Measurements from ENCODE around the gene TMEM169.

The TMEM169 gene, protein sequence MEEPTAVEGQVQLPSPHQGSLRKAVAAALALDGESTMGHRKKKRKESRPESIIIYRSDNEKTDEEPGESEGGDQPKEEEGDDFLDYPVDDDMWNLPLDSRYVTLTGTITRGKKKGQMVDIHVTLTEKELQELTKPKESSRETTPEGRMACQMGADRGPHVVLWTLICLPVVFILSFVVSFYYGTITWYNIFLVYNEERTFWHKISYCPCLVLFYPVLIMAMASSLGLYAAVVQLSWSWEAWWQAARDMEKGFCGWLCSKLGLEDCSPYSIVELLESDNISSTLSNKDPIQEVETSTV

DNA sequence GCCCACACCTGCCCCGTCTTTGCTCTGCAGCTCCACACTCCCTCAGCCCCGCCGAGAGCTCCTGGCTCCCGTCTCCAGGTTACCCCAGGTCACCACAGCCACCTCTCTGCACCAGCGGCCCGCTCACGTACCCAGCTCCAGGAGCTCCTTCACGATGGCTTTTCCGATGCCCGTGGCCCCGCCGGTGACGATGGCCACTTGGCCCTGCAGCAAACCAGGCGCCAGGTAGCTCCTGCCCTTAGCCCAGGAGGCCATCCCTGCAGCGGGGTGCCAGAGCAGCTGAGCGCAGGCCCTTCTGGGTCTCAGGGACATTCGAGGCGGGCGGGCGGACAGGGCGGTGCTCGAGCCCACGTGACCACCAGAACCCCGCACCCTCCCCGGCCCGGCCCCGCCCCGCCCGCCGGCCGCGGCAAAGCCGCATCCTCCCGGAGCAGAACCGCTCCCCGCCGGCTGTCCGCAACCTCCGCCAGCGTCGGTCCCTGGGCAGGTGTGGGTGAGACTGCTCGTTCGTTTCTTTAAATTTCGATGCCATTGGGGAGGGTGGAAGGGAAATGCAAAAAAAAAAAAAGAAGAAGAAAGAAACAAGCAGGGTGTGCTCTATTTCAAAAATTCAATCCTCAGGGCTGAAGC is at the start of gene TMEM169, which contains the start of gene PECR:
TMEM169 (plus strand) TSS at position 433 of the 630 bp plus-strand sequence. CDS start 14,045 bp downstream, outside the sequence.
PECR (minus strand) TSS at position 323 of the 630 bp plus-strand sequence; CDS start at position 255, 68 bp downstream.
- peak within 1 kb of the TSS; percentile 74 for H3K4me3 ChIP-seq (ENCODE audit: low read depth, low read length)
- in situ Hi-C loops (cut with HindIII; ENCODE audit: low sequenced_read_pairs), result no loop called here
- peak; percentile 60 for DNase-seq (ENCODE audit: low read depth, low spot score)
- TF ChIP-seq, protein P1, sequence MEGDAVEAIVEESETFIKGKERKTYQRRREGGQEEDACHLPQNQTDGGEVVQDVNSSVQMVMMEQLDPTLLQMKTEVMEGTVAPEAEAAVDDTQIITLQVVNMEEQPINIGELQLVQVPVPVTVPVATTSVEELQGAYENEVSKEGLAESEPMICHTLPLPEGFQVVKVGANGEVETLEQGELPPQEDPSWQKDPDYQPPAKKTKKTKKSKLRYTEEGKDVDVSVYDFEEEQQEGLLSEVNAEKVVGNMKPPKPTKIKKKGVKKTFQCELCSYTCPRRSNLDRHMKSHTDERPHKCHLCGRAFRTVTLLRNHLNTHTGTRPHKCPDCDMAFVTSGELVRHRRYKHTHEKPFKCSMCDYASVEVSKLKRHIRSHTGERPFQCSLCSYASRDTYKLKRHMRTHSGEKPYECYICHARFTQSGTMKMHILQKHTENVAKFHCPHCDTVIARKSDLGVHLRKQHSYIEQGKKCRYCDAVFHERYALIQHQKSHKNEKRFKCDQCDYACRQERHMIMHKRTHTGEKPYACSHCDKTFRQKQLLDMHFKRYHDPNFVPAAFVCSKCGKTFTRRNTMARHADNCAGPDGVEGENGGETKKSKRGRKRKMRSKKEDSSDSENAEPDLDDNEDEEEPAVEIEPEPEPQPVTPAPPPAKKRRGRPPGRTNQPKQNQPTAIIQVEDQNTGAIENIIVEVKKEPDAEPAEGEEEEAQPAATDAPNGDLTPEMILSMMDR (IDR thresholded peaks at IDR 0.05; ENCODE audit: low read depth, low read length), result no peak

DNA sequence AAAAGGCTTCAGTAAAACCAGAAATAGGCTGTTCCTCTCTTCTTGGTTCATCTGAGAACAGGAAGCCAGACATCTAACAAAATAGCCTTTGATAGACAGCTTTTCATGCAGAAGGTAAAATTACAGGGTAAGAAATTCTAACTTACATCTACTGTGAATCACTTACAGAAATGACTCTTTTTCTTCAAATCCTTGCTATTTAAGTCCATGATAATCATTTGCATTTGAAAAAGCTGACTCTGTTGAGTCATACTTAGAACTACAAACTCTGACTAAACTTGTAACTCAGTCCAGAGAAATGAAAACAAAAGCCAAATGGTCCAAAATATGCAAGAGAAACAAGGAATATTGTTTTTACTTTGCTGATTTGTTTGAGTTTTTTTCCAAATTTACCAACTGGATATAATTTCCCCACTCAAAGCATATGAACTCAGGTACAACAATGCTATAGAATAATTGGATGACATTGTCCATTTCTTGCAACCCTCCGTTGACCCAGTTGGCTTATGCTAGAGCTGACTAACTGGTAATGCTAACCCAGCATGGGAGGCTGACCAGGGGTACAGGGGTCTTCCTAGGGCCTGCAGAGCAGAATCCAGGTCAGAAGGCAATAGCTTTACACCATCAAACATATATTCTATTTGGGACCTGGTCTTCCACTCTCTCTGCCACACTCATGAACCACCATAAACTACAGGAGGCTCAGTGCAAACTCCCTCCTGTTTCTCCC is 49.6 kb upstream of the TMEM169 start:
- in situ Hi-C loops (cut with HindIII; ENCODE audit: low sequenced_read_pairs), result no loop called here
- TF ChIP-seq, protein P1 (IDR thresholded peaks at IDR 0.05; ENCODE audit: low read depth, low read length), result no peak
- DNase-seq (ENCODE audit: low read depth, low spot score), result peak; percentile 87

DNA sequence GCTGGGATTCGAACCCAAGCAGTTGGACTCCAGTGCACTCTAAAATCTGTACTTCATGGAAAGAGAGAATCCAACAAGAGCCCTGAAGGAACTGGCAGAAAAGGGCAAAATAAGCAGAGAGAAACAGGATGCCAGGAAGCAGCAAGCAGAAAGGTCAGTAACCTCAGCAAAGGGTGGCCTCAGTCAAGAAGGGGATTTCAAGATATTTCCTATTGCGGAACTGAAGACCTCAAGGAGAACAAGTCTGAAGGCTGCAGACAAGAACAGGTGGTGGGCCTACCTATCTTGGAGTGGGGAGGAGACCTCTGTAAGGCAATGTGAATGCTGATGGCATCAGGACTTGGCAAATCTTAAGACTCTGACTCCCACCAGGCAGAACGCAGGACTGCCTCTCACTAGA is 48.3 kb upstream of the TMEM169 start:
- H3K4me3 ChIP-seq (ENCODE audit: low read depth, low read length), result no peak overlapping the region
- TF ChIP-seq, protein P1 (IDR thresholded peaks at IDR 0.05; ENCODE audit: low read depth, low read length), result no peak
- in situ Hi-C loops (cut with HindIII; ENCODE audit: low sequenced_read_pairs), result no loop called here
- no peak for DNase-seq (ENCODE audit: low read depth, low spot score)

More for the DNA sequence above, 49.6 kb upstream of the TMEM169 start:
- H3K4me3 ChIP-seq (ENCODE audit: low read depth, low read length), result no peak overlapping the region

DNA sequence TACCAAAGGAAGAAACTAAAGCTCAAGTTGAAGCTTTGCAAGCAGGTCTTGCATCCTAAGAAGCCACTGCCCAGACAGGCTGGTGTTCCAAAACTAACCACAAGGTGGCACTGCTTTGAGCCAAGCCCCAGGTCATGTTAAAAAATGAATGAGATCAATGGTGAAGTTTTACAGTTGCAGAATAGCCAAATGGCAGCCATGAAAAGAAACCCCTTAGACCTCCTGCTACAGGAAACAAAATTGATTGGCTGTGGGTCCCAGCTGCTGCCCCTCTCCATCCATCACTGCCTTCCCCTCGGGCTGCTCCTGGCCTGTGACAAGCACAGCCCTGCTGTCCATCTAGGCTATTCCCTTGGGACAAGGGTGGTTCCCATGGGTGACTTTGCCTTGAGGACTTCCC is 47.7 kb upstream of the TMEM169 start:
- TF ChIP-seq, protein P1 (IDR thresholded peaks at IDR 0.05; ENCODE audit: low read depth, low read length), result peak; percentile 94
- in situ Hi-C loops (cut with HindIII; ENCODE audit: low sequenced_read_pairs), result no loop called here
- H3K4me3 ChIP-seq (ENCODE audit: low read depth, low read length), result no peak overlapping the region
- peak; percentile 83 for DNase-seq (ENCODE audit: low read depth, low spot score)

DNA sequence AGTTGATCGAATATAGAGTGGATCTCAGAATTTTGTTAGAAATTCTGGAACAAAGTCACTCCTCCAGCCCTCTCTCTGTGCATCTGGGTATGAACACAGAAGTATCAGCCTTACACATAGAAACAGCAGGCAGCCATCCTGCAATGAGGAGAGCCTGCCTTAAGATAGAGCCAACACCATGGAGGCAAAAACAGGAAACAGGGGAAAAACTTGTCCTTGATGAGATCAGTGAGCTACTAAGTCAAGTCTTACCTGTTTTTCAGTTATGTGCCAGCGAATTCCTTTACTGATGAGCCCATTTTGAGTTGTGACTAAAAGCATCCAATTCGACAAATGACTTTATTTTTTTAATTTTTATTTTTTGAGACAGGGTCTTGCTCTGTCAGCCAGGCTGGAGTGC is 41.8 kb upstream of the TMEM169 start:
- in situ Hi-C loops (cut with HindIII; ENCODE audit: low sequenced_read_pairs), result no loop called here
- TF ChIP-seq, protein P1 (IDR thresholded peaks at IDR 0.05; ENCODE audit: low read depth, low read length), result no peak
- DNase-seq (ENCODE audit: low read depth, low spot score), result no peak
- no peak overlapping the region for H3K4me3 ChIP-seq (ENCODE audit: low read depth, low read length)

DNA sequence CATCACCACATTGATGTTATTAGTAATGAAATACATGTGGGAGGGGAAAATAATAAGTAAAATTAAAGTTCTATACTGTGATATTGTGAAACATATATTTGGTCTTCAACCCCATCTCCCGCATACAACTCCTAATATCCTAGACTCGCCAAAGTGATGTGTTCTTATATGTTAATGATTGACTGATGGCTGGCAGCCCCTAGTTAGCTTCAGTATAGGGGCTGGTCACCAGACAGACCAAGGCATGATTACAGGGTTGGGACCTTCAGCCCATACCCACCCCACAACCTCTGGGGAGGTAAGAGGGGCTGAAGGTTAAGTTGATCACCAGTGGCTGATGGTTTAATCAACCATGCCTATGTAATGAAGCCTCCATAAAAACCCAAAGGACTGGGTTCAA is 40.3 kb upstream of the TMEM169 start:
- in situ Hi-C loops (cut with HindIII; ENCODE audit: low sequenced_read_pairs), result no loop called here

More for the DNA sequence above, 40.3 kb upstream of the TMEM169 start:
- DNase-seq (ENCODE audit: low read depth, low spot score), result no peak
- TF ChIP-seq, protein P1 (IDR thresholded peaks at IDR 0.05; ENCODE audit: low read depth, low read length), result no peak
- no peak overlapping the region for H3K4me3 ChIP-seq (ENCODE audit: low read depth, low read length)

Measured in astrocyte of the spinal cord (primary cell).